ENCODE measurements around the gene MEF2A.

Gene MEF2A

DNA sequence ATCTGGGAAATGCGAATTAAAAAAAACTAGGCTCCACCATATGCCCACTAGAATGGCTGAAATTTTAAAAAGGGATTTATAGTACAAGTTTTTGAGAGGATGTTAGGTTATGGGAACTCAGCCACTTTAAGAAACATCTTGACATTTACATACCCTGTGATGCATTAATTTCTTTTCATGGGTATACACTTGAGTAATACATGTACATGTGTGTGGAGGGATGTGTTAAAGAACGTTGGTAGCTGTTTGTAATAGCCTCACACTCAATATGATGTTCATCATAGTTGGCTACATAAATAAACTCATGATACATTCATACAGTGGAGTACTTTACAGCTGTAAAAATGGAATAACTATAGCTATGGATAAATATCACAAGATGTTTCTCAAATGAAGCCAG, 40.9 kb downstream of the MEF2A start:
- no peak for DNase-seq (ENCODE audit: low spot score)

DNA sequence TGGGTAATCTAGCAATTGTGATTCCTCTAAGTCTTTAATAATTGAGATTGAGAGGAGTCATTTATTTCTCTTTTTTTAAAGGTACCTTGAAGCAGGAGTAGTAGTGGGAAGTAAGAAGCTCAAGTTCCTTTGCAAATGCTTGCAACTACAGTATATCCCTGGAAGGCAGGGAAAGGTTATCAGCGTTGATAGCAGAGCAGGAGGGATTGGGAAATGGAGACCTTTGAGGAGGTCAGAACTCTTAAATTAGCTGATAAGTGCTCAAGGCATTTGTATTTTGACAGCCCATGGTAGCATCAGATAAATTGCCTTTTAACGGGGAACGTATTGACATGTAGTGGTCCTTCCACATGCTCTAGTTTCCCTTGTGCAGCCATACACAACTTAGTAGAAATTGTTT, 47.7 kb downstream of the MEF2A start:
- no peak for DNase-seq (ENCODE audit: low spot score)

DNA sequence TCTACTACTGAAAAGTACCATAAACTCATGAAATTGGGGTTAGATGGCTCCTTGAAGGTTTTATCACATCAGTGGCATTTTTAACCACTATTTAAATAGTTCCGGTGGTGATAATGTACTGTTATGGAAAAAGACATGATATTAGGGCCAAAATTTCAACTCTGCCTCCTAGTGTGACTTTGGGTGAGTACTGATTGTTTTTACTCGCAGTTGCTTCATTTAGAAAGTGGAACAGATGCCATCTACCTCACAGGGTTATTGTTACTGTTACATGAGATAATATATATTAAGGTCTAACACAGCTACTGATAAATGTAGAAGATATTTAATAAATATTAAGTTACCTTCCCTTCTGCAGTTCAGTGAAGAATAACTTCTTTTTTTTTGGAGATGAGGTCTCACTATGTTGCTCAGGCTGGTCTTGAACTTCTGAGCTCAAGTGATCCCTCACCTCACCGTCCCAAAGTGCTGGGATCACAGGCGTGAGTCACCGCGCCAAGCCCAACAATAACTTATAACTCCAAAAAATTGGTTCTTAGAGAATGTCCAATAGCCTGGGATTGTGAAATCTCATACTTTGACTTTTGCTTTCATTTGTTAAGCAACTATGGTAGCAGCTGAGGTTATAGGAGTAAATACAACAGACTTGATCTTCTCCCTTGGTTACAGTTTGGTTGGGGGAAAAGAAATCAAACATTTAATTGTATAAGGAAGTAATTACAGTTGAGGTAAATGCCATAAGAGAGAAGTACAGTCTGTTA, 48.3 kb downstream of the MEF2A start:
- DNase-seq (ENCODE audit: low spot score): no peak

DNA sequence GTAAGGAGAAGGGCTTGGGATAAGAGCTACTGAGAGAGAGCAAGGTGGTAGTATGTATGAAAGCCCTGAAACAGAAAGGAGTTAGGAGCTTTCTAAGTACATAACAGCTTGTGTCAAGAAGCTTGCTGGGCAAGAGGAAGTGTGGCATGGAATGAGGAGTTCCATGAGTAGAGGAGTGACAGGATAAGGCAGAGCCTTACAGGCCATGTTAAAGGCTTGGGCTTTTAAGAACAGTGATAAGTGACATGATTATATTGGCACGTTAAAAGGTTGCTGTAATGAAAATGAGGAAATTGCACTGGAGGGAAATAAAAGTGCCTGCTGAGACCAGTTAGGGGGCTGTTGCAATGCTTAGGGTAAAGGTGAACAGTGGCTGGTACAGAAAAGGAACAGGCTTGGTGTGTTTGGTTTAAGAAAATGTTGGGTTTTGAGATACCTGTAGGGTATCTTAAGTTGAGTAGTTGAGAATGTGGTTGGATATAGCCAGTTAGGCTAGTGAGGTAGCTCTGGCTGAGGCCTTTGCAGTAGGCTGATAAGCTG, 49.0 kb downstream of the MEF2A start:
- DNase-seq (ENCODE audit: low spot score): no peak

DNA sequence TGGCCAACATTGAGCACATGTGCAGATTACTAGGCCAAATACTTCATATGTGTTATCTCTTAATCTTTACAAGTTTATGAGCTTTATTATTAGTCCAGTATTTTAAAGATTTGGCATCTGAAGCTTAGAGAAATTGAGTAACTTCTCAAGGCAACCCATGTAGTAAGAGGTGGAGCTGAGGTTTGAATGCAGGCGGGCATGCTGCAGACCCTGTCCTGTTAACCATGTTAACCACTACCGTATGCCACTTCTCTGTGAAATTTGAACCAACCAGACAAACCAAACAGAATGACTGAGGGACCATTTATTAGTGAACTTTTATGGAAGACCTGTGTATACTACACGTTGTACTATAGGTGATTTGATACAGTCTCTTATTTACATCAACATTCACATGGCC, 49.7 kb downstream of the MEF2A start:
- no peak for DNase-seq (ENCODE audit: low spot score)

DNA sequence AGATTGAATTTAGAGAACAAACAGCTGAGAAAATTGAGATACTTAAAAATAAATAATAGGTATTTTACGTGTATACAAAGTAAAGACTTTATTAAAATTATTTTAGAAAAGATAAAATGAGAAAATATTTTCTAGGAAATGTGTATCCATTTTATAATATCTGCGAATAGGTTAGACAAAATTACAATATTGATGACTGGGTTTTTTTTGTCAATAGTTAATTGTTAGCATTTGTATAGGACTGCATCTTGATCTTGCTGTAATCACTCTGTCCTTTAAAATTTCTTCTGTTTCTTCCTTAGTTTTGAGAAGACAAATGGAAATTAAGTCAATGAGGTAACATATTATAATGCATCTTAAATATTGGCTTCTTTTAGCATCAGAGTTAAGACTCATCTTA, 50.3 kb downstream of the MEF2A start:
- DNase-seq (ENCODE audit: low spot score): no peak

DNA sequence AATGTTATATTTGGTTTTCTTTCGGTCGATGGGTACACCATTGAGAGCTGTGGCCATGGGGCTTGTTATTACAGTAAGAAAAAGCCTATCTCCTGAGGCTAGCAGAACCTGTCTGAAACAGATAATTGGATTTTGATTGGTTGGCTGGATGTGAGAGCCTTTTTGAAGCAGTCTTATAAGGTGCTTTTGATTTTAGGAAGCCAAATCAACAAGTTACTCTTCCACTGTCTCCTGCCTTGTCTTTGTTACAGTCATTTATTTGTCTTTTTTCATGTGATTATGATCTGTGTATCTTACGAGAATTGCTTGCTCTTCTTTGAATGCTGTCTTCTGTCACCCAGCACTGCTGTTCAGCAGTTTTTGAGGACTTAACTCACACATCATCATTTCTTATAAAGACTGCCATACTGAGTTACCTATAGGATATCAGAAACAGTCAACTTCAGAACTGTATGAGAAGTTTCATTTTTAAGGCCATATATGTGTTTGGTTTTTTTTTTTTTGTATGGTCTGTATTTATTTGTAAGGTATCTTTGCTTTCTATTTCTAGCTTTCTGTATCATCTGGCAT, 51.1 kb downstream of the MEF2A start:
- DNase-seq (ENCODE audit: low spot score): no peak

DNA sequence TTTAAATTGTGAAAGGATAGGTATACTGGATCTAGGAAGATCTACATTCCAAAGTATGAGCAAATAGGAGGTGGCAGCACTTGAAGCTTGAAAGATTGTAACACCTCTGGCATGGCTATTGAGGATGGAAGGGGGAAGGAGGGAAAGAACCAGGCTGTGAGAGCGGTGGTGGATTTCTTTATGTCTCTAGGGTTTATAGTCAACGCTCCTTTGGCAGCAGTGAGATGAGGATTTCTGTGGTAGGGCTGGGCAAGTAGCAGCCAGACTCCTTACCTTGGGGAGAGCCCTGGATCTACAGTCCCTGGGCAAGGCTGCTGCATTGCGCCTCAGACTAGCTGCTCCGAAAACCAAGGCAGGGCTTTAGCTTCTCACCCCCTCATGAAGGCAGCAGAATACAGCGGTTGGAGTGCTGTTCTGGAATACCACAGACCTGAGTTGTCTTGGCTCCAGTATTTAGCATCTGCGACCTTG, 53.2 kb downstream of the MEF2A start:
- no peak for DNase-seq (ENCODE audit: low spot score)

DNA sequence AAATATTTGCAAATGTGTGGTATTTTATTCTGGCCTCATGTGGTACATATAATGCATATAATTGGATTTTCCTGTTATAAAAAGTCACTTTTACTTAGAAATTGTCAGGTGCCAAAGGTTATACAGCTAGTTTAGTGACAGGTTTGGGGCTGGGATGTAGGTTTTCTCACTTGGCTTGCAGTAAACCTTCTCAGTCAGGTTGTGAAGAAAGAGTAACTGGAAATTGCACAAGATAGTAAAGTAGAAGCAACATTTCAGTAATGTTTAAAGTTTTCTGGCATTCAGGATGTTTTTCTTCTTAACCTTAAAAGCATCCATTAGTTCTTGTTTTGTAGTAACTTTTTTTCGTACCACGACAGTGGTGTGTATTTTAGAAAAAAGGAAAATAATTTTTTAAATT, 53.9 kb downstream of the MEF2A start:
- no peak for DNase-seq (ENCODE audit: low spot score)

DNA sequence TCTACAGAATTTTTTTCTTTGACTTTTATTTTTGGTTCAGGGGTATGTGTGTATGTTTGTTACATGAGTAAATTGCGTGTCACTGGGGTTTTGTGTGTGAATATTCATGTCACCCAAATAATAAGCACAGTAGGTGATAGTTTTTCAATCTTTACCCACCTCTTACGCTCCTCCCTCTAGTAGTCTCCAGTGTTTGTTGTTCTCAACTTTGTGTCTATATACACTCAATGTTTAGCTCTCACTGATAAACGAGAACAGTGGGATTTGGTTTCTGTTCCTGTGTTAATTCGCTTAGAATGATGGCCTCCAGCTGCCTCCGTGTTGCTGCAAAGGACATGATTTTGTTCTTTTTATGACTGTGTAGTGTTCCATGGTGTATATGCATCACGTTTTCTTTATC, 54.4 kb downstream of the MEF2A start:
- DNase-seq (ENCODE audit: low spot score): no peak

DNA sequence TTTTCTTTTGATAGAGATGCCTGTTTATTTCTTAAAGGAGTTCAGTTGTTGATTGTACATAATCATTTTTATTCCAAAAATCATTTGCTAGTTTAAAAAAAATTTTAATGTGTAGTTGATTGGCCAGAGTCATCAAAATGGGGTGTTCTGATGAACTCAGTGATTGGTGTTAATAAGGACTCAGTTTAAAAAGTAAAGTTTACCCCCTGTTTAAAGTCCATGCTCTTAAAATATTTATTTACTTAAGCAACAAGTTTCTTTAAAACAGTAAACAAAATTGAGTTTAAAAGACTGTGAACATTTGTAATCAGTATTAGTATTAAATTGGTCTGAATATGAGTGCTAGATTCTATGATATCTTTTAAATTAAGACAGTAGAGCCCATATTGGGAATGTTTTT, 56.0 kb downstream of the MEF2A start:
- no peak for DNase-seq (ENCODE audit: low spot score)

DNA sequence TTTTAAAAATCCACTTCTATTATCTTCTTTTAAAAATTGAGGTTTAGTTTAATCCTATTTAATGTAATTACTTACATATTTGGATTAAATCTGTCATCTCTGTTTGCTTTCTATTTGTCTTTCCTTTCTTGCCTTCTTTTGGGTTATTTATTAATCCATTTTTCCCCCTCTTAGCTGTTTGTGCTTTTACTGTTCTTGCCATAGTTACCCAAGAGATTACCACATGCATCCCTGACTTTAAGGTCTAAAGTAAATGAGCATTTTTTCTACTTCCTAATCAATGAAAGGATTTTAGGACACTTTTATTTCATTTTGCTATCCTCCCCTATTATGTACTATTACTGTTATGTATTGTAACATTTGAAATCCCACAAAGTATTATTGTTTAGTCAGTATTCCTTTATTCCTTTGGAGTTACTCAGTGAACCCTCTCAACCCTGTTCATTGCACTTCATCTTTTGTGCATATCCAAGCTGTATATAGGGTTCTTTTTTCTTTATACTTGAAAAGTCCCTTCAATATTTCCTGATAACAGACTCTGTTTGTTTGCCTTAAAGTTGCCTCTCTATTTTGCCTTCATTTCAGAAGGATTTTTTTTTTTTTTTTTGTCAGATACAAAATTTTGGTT, 62.7 kb downstream of the MEF2A start:
- DNase-seq (ENCODE audit: low spot score): no peak

DNA sequence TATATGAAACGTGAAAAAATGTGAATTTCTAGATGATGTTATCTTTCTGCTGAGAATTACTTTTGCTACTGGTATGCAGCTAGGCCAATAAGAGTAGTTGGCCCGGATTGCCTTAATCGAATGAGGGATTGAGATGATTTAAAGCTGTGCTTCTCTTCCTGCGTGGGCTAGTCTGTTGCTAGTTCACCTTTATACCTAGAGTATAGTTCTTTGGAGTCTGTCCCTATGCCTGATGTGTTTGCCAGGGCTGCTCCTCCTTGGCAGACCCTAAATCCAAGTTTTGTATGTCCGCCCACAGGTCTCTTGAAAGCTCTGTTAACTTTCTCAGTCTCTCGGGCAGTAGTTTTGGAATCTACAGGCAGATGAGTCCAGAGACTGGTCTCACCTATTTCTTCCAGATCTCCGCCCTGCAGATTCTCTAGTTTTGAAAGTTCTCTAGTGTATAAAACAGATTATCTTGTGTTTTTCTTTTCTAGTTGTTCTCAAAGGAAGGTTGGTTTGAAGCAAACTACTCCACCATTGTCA, 64.9 kb downstream of the MEF2A start:
- no peak for DNase-seq (ENCODE audit: low spot score)

DNA sequence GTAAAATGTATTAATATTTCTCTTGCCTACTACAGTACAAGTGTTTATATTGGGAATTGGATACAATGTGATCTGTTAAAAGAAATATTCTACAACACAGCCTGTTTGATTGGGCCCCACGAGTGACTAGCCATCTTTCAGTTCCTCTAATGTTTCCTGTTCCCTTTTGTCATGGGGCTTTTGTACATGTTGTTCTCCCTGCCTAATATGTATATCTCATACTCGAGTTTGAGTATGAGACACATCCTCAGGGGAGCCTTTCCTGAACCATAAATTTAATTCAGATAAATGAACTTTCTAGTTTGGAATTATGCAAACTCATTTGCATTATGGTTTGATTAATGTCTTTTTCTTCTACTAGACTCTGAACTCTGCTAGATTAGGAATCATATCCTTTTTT, 65.5 kb downstream of the MEF2A start:
- no peak for DNase-seq (ENCODE audit: low spot score)

DNA sequence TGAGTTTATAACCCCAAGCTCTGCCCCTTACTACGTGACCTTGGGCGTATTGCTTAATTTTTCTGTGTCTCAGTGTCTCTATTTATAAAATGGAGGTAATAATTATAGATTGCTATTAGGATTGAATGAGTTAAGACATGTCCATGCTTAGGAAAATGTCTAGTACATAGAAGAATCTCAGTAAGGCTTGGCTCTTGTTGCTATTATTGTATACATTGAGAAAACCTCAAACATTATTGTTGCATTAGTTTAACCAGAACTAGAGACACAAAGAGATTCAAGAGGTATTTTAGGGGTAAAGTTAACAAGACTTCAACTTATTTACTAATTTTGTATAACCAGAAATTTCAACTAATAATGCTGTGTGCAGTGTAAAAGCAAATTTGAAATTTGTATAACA, 66.7 kb downstream of the MEF2A start:
- DNase-seq (ENCODE audit: low spot score): no peak

DNA sequence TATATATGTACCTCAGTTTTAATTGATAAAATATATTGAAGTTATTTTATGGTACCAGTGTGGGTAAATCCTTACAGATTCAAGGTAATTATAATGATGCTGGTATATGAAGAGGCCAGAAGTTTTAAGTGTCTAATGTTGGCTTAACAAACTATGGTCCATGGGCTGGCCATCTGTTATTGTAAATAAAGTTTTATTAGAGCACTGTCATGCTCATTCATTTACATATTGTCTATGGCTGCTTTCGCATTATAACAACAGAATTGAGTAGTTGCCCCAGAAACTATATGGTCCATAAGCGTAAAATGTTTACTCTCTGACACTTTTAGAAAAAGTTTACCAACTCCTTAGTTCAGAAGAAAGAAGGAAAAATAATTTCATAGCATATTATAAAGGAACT, 67.9 kb downstream of the MEF2A start:
- no peak for DNase-seq (ENCODE audit: low spot score)

DNA sequence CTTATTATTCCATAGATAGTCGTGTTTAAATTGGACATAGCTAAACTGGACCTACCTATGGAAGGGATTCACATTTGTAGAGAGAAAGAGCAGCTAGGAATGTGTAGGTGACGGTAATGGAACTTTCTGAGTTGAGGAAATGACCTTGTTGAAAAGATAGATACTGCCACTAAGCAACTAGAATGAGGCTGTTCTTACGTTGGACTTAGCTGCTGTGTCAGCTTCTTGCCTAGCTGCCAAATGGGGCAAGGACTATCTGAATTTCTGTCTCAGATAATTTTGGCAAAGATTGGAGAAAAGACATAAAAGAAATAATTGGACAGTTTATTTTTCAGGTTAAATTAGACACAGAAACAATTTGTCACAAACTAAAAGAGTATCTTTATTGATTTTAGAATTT, 68.8 kb downstream of the MEF2A start:
- no peak for DNase-seq (ENCODE audit: low spot score)

DNA sequence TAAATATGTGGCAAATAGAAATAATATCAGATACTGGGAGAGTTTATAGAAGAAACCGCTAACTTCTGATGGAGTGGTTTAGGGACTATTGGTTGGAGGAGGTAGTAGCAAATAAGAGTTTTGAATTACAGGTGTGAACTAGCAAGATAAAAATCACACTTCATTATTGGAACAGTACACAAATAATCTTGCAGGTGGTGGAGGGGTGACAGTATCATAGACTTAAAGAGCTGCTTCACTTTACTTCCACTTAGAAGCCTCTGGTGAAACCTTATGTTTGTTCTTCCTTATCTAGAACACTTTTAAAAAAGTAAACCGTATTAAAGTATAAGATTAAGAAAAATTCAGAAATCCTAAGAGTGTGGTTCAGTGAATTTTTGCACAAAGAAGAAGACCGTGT, 69.4 kb downstream of the MEF2A start:
- DNase-seq (ENCODE audit: low spot score): no peak

DNA sequence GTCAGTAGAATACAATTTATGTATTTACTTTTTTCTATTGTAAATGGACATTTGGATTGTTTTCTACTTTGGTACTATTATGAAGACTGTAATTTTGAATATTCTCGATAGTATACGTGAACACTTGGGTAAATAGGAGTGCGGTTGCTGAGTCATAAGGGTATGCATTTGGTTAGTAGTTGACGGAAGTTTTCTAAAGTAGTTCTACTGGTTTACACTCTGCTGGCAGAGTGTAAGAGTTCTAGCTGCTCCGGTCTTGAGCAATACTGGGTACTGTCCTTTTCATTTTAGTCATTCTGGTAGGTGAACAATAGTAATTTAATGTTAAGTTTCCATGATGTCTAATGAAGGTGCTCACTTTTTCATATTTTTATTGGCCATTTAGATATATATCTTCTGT, 70.0 kb downstream of the MEF2A start:
- DNase-seq (ENCODE audit: low spot score): no peak

DNA sequence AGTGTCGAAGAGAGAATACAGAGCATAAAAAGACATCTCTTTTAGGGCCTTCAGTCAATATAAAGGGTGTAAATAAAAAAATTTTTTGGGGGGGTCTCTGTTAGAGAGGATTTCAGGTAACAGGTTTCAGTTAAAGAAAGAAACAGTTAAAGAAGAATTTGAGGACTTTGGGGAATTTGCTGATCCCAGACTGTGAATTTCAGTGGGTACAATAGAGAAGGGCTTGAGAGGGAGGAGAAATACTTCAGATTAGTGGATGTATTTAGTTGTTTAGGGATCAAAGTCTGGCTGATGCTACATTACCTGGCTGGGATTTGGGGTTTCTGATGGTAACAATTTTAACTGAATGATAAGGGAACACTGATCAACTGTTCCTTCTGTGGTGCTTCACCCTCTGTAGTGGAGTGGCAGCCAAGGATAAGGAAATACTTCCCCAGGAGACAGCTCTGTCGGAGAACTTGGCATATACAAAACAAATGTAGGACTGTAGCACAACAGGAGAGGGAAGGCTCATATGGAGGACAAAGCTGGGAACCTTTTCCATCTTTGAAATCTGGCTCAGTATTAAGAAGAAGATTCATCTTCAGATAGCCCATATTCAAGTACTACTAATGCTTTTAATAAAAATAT, 79.2 kb downstream of the MEF2A start:
- DNase-seq (ENCODE audit: low spot score): no peak

DNA sequence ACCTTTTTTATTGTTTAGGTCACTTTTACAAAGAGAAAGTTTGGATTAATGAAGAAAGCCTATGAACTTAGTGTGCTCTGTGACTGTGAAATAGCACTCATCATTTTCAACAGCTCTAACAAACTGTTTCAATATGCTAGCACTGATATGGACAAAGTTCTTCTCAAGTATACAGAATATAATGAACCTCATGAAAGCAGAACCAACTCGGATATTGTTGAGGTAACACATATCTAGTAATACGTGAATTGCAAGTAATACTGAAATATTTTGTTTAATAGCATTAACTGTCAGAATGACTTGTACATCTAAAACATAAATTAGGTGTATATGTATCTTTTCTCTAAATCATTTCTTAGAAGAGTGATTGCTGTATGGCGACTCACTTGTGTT, 79.8 kb downstream of the MEF2A start:
- no peak for DNase-seq (ENCODE audit: low spot score)

DNA sequence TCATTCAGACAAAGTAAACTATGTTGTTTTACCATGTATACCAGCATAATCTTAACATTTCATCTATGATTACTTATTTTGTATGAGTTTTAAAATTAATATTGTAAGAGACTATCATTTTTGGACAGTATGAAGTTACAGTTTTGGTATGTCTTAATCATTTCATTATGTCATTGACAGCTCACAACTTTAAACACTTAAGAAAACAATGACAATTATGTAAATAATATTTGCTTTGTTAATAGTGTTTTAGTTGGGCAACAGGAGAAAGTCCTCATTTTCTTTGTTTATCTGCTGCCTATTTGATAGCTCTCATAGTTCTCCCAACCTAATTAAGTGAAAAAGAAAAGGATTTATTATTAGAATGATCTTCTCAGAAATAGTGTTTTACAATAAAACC, 80.2 kb downstream of the MEF2A start:
- no peak for DNase-seq (ENCODE audit: low spot score)

All from COLO829 (cell line).